HG03378 (cell line): ENCODE data around the gene FBLN7.

Source experiments
- ATAC-seq: cut with Tn5 transposase; IDR thresholded peaks from one replicate; pipeline ENCODE4 v1.9.1; 2021; ENCODE audit warnings: mild to moderate bottlenecking, moderate library complexity; ENCODE audit not compliant: unreplicated experiment

The FBLN7 gene

GRCh38 chr2:112140205-112140802 lies 2.1 kb downstream of the FBLN7 start:
- no peak for ATAC-seq

GRCh38 chr2:112140899-112141625 lies 2.9 kb downstream of the FBLN7 start:
- no peak for ATAC-seq

- ATAC-seq: no peak
These were observed 3.4 kb downstream of the FBLN7 start for GRCh38 chr2:112141626-112142007.

- no peak for ATAC-seq
These were observed 4.4 kb downstream of the FBLN7 start for GRCh38 chr2:112142525-112143078.

- ATAC-seq: no peak
These were observed 5.0 kb downstream of the FBLN7 start for GRCh38 chr2:112143150-112143549.

- ATAC-seq: no peak
These were observed 6.8 kb downstream of the FBLN7 start for GRCh38 chr2:112144966-112145365.

GRCh38 chr2:112147382-112148168 lies 9.4 kb downstream of the FBLN7 start:
- no peak for ATAC-seq

GRCh38 chr2:112148477-112148876 lies 10.3 kb downstream of the FBLN7 start:
- ATAC-seq: no peak

GRCh38 chr2:112149194-112149593 lies 11.0 kb downstream of the FBLN7 start:
- no peak for ATAC-seq

- ATAC-seq: no peak
These were observed 11.8 kb downstream of the FBLN7 start for GRCh38 chr2:112149866-112150435.

- no peak for ATAC-seq
These were observed 12.3 kb downstream of the FBLN7 start for GRCh38 chr2:112150447-112150846.

- no peak for ATAC-seq
These were observed 12.7 kb downstream of the FBLN7 start for GRCh38 chr2:112150851-112151250.

GRCh38 chr2:112151271-112151670 lies 13.1 kb downstream of the FBLN7 start:
- no peak for ATAC-seq

GRCh38 chr2:112151701-112152440 lies 13.7 kb downstream of the FBLN7 start:
- ATAC-seq: no peak

- no peak for ATAC-seq
These were observed 14.4 kb downstream of the FBLN7 start for GRCh38 chr2:112152476-112153178.

- no peak for ATAC-seq
These were observed 14.9 kb downstream of the FBLN7 start for GRCh38 chr2:112153179-112153490.

GRCh38 chr2:112153501-112153900 lies 15.3 kb downstream of the FBLN7 start:
- ATAC-seq: no peak

GRCh38 chr2:112154246-112155117 lies 16.3 kb downstream of the FBLN7 start:
- no peak for ATAC-seq
